AG08395 (cell line): Measurements from ENCODE around the gene RAPGEF4.
A peak's percentile ranks its signal among the peaks of the same experiment; 100 is the strongest.

ENCODE experiments used
- DNase-seq: peaks from one replicate; pipeline ENCODE4 v3.0.0; 2012; ENCODE audit warnings: mixed read lengths, low spot score

The RAPGEF4 gene

GRCh38 chr2:172908275-172908674, 172.6 kb downstream of the RAPGEF4 start:
- no peak for DNase-seq

- DNase-seq, result no peak
Measured at GRCh38 chr2:172909454-172909853, 173.8 kb downstream of the RAPGEF4 start.

GRCh38 chr2:172912266-172912665, 176.6 kb downstream of the RAPGEF4 start:
- no peak for DNase-seq

DNA sequence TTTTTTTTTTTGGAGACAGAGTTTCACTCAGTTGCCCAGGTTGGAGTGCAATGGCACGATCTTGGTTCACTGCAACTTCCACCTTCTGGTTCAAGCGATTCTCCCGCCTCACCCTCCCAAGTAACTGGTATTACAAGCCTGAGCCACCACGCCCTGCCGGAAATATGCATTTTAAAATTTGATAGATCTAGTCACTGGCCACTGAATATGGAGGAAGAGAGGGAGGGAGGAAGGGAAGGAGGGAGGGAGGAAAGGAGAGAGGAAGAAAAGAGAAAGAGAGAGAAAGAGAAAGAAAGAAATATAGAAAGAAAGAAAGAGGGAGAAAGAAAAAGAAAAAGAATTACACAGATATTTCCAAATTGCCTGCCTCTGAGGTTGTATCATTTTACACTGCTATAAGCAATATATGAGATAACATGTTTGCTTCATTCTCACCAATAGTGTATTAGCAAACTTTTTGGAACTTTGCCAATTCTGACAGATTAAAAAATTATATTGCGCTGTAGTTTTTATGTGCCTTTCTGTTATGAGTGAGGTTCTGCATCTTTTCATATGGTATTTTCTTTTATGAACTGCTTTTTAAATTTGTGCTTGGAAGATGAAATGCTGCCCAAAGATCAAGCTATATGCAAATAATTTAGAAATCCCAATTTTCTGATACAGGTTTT, 178.8 kb downstream of the RAPGEF4 start:
- no peak for DNase-seq

DNA sequence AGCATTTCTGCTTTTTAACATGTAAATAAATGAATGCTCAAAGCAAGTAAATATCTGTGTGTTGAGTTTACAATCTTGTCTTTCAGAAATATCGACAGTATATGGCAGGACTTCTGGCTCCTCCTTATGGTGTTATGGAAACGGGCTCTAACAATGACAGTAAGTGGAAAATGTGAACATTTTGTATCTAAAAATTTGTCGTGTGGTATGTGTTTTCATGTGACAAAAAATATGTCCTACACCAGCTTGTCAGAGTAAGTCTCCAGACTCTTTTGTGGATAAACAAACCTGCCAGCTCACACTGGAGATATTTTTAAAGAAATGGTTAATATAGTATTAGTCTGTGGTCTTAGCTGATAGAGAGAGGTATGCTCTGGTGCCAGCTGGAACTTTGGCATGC, 182.1 kb downstream of the RAPGEF4 start:
- DNase-seq, result no peak

DNA sequence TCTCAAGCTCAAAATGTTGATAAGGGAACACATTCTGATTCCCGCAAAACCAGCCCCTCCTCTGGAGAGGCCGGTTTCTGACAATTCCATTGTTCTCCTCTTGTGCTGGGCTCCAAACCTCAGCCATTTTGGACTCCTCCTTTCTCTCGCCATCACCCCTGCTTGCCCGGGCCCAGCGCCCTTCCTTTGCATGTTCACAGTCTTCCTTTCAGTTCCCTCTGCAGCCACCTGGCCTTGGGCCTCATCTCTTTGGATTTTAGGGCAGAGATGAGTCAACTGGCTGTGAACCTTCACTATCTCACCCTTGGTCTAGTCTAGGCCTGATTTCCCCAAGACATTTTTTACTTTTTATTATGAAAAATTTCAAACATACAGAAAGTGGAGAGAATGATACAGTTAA, 184.1 kb downstream of the RAPGEF4 start:
- DNase-seq, result no peak

- DNase-seq, result peak; percentile 11
Measured at GRCh38 chr2:172921532-172922236, 186.0 kb downstream of the RAPGEF4 start.

GRCh38 chr2:172922306-172922705, 186.7 kb downstream of the RAPGEF4 start:
- DNase-seq, result no peak

- DNase-seq, result no peak
Measured at GRCh38 chr2:172922815-172923214, 187.2 kb downstream of the RAPGEF4 start.

DNA sequence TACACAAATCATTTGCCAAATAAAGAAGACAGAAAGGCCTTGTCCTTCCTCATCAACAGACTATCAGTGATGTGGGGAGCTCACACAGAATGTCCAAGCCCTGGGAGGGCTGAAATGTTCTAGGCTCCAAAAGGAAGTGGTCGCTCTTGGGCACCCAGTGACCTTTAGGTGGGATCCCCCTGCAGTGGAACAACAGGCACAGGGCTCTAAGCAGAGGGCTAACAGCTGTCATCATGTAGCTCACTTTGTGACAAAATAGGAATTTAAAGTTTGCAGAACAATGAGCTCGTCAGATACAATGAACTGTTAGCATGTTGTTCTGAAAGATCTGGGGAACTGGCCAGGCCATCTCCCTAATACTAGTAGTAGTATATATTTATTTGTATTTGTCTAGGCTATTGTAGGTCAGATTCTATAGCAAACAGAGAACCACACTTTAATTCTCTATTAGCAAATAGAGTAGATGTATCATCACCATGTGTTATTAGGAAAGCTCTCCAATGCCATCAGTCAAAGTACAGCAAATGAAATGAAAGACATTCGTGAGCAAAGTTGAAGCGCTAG, 188.5 kb downstream of the RAPGEF4 start:
- no peak for DNase-seq

GRCh38 chr2:172925600-172925999, 190.0 kb downstream of the RAPGEF4 start:
- DNase-seq, result no peak

DNA sequence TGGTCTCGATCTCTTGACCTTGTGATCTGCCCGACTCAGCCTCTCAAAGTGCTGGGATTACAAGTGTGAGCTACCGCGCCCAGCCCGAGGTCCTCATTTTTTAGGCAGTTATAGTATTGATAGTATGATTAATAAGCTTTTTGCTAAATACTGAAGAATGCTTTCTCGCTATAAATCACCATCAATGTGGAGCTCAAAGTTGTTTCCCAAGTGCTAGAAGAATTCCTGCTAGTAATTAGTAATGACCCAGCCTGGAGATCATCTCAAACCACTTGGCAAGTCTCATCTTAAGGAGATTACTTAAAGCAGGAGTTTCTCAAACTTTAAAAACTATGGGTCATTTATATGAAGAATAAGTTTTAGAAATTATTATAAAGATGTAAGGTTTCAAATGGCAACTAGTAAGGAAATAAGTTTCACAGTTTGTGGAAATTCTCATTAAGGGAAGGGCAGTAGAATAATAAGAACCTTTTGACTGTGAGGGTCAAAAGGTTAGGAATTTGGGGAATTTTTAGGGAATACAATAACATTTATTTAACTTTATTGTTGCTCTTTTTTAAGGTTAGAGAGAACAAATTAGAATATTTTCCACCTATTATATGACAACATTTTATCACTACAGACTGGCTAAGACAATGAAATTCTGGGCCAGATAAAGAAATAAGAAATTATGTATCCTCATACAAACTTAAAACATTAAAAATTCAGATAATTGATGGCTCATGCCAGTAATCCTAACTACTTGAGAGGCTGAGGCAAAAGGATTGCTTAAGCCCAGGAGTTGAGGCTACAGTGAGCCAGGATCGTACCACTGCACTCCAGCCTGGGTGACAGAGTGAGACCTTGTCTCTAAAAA, 191.4 kb downstream of the RAPGEF4 start:
- DNase-seq, result no peak

DNA sequence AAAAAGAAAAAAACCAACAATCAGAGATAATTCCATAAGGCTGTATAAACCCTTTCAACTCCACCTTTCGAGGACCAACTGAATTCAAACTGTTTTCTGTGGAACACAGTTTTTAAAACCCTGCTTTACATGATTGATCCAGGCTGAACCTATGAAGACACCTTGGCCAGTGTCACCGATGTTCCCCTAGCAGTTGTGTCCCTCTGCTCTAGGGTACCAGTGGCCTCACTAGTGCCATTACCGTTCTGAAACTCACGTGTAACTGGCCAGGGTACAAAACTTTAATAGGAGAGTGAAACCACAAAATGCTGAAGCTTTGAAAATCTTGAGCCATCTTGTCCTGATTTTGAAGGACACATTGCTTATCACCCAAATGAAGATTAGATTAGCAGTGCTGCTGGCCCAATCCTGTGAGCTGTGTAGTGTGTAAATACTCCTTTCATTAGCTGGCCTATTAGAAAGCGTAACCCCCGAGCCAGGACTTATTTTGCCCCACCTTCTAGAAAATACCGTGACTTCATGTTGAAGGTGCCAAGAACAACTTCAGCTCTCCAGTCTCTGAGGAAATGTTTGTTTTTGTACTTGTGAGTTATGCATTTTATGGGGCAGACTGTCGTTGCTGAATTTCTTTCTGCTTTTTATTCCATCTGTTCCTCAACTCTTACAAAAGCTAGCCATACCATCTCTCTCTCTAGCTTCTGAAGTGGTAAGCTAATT, 192.2 kb downstream of the RAPGEF4 start:
- no peak for DNase-seq

GRCh38 chr2:172928756-172929155, 193.1 kb downstream of the RAPGEF4 start:
- DNase-seq, result peak; percentile 7

GRCh38 chr2:172929644-172930043, 194.0 kb downstream of the RAPGEF4 start:
- no peak for DNase-seq

- DNase-seq, result no peak
Measured at GRCh38 chr2:172930871-172931255, 195.2 kb downstream of the RAPGEF4 start.

- DNase-seq, result no peak
Measured at GRCh38 chr2:172931256-172931894, 195.7 kb downstream of the RAPGEF4 start.

DNA sequence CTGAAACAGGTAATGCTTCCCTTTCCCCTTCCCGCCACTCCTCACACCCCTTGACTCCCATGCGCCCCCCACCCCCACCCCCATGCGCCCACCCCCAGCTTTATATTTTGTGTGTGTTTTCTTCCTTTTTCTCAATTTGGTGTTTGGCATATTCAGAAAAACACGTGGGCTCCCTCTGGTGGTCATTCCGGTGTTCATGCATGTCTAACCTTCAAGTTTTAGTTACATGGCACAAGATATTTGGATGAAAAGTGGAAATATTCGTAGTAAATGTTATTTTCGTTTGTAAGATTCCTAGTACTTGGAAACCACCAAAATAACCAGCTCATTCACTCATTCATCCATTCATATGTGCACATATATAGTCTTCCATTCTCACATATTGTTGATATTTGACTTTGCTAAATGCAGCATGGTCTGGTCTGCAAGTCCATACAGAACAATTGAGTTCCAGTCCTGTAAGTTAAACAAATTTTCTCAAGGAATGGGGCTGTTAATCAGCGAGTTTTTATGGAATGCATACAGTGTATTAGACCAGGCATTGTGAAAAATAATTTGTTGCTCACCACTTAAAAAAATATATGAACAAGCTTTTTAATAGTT, 196.4 kb downstream of the RAPGEF4 start:
- peak; percentile 35 for DNase-seq

- no peak for DNase-seq
Measured at GRCh38 chr2:172937884-172938712, 202.5 kb downstream of the RAPGEF4 start.
